DND-41 (cell line): ENCODE measurements around the gene ALKBH5.

Source experiments
- ATAC-seq: fragments of 200-7000 bp; cut with Tn5 transposase; 3 replicates; pipeline ENCODE4 v1.9.1; 2021; ENCODE audit warnings: low read depth; ENCODE audit not compliant: insufficient read depth
- DNase-seq: peaks from one replicate; pipeline ENCODE4 v3.0.0-alpha.2; 2020
- H2AFZ ChIP-seq: 2 replicates; pipeline ENCODE4 v1.6.0; 2012; ENCODE audit warnings: low read depth, low read length
- H3K27ac ChIP-seq: 2 replicates; pipeline ENCODE4 v1.5.1; 2012; ENCODE audit warnings: low read length, inconsistent platforms
- H3K27me3 ChIP-seq: fragments of 200-600 bp; sonication (generic); 2 replicates; pipeline ENCODE4 v1.6.0; 2012; ENCODE audit warnings: low read length, mild to moderate bottlenecking, inconsistent platforms; ENCODE audit not compliant: insufficient read depth, poor library complexity
- H3K36me3 ChIP-seq: 2 replicates; pipeline ENCODE4 v1.5.1; 2012; ENCODE audit warnings: low read length, inconsistent platforms; ENCODE audit not compliant: insufficient read depth
- H3K4me1 ChIP-seq: 2 replicates; pipeline ENCODE4 v1.5.1; 2012; ENCODE audit warnings: mild to moderate bottlenecking, low read length; ENCODE audit not compliant: insufficient read depth
- H3K4me2 ChIP-seq: 2 replicates; pipeline ENCODE4 v1.6.0; 2012; ENCODE audit warnings: mild to moderate bottlenecking, moderate library complexity, low read length, inconsistent platforms; ENCODE audit not compliant: insufficient read depth
- H3K4me3 ChIP-seq, 2 experiments: fragments of 200-600 bp in 1 of 2; shearing (Covaris generic) in 1 of 2; 2 replicates each; pipeline ENCODE4 v1.5.1; 2012 to 2016; ENCODE audit warnings: inconsistent platforms in 2 of 2, low read length in 2 of 2, mild to moderate bottlenecking in 2 of 2, low read depth in 1 of 2, moderate library complexity in 1 of 2
- H3K79me2 ChIP-seq: 2 replicates; pipeline ENCODE4 v1.6.0; 2012; ENCODE audit warnings: low read length, inconsistent platforms; ENCODE audit not compliant: insufficient read depth
- H3K9ac ChIP-seq: 2 replicates; pipeline ENCODE4 v1.6.0; 2012; ENCODE audit warnings: low read depth, mild to moderate bottlenecking, inconsistent platforms, low read length, moderate library complexity
- H3K9me3 ChIP-seq: 2 replicates; pipeline ENCODE4 v1.5.1; 2012; ENCODE audit warnings: low read length, moderate library complexity, mild to moderate bottlenecking, inconsistent platforms; ENCODE audit not compliant: insufficient read depth, severe bottlenecking
- H4K20me1 ChIP-seq: 2 replicates; pipeline ENCODE4 v1.6.0; 2012; ENCODE audit warnings: low read length; ENCODE audit not compliant: insufficient read depth
- CTCF ChIP-seq: IDR thresholded peaks from 2 replicates; pipeline ENCODE4 v1.5.1; 2012; ENCODE audit warnings: borderline replicate concordance, low read length, moderate library complexity, mild to moderate bottlenecking; ENCODE audit not compliant: poor library complexity, severe bottlenecking; ENCODE audit errors: extremely low read depth
- EZH2 ChIP-seq: IDR thresholded peaks from 3 replicates; pipeline ENCODE4 v1.6.1; 2012; ENCODE audit warnings: borderline replicate concordance, low read depth, mild to moderate bottlenecking, moderate library complexity, low read length, inconsistent platforms; ENCODE audit not compliant: severe bottlenecking

The ALKBH5 gene

DNA sequence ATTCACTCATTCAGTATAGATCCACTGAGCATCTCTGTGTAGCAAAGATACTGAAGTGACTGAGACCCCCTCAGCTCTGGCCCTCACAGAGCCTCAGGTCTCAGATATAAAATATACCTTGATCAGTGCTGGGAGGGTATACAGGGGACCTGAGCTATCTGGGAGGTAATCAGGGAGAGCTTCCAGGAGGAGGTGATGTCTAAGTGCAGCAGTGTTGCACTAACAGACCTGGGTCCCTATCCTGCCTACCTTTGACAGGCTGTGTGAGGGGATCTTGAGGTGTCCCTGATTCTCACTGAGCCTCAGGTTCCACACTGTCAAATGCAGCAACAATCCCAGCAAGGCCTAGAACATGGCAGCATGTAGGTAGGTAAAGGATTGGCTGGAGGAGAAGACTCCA is 6.5 kb upstream of the ALKBH5 start:
- Histone ChIP-seq H3K4me1 (peaks cover 8% of the 10 kb centered on the region), H3K27ac (no peak overlapping the region), H3K36me3 (no peaks in the 10 kb centered on the region), H3K27me3 (no peaks in the 10 kb centered on the region), H3K79me2 (0 out of 2 replicates have a peak, but pooled peaks cover 1% of the 10 kb centered on the region), H4K20me1 (no peaks in the 10 kb centered on the region), H3K4me2 (no peak overlapping the region), H3K9ac (no peak overlapping the region), H2AFZ (no peak overlapping the region), H3K9me3 (no peaks in the 10 kb centered on the region), H3K4me3 (no peak overlapping the region)
- TF ChIP-seq CTCF (no peak), EZH2 (no peak)
- DNase-seq (no peak), ATAC-seq (no peak)

- peaks cover 14% of the 10 kb centered on the region for H3K4me1 ChIP-seq
- H3K79me2 ChIP-seq: 0 out of 2 replicates have a peak, but pooled peaks cover 3% of the 10 kb centered on the region
- no peak overlapping the region for H2AFZ ChIP-seq
- no peak overlapping the region for H3K27ac ChIP-seq
- H4K20me1 ChIP-seq: no peaks in the 10 kb centered on the region
- H3K36me3 ChIP-seq: no peaks in the 10 kb centered on the region
- ATAC-seq (no peak), DNase-seq (no peak)
- TF ChIP-seq CTCF (no peak), EZH2 (no peak)
- H3K27me3 ChIP-seq: no peaks in the 10 kb centered on the region
- no peaks in the 10 kb centered on the region for H3K9me3 ChIP-seq
- no peak overlapping the region for H3K4me3 ChIP-seq
- no peak overlapping the region for H3K9ac ChIP-seq
- no peak overlapping the region for H3K4me2 ChIP-seq
Measured at GRCh38 chr17:18177722-18178121, 5.9 kb upstream of the ALKBH5 start.

- ATAC-seq (no peak), DNase-seq (no peak)
- H3K9me3 ChIP-seq: no peaks in the 10 kb centered on the region
- H3K27me3 ChIP-seq: no peaks in the 10 kb centered on the region
- H2AFZ ChIP-seq: no peak overlapping the region
- H3K27ac ChIP-seq: no peak overlapping the region
- peaks cover 14% of the 10 kb centered on the region for H3K4me1 ChIP-seq
- peaks cover 8% of the 10 kb centered on the region for H3K79me2 ChIP-seq
- TF ChIP-seq CTCF (no peak), EZH2 (no peak)
- H3K4me2 ChIP-seq: no peak overlapping the region
- H4K20me1 ChIP-seq: 0 out of 2 replicates have a peak, but pooled peaks cover 3% of the 10 kb centered on the region
- H3K4me3 ChIP-seq: no peak overlapping the region
- no peak overlapping the region for H3K9ac ChIP-seq
- peaks cover under 1% of the 10 kb centered on the region; the same call in 1 of the 2 replicates for H3K36me3 ChIP-seq
Measured at GRCh38 chr17:18179196-18179595, 4.4 kb upstream of the ALKBH5 start.

- H2AFZ ChIP-seq: no peak overlapping the region
- H3K27me3 ChIP-seq: no peaks in the 10 kb centered on the region
- H3K27ac ChIP-seq: no peak overlapping the region
- no peak for ATAC-seq
- H4K20me1 ChIP-seq: peaks cover 9% of the 10 kb centered on the region
- H3K9ac ChIP-seq: no peak overlapping the region
- H3K79me2 ChIP-seq: peaks cover 14% of the 10 kb centered on the region
- DNase-seq: no peak
- no peak overlapping the region for H3K4me3 ChIP-seq
- H3K4me2 ChIP-seq: no peak overlapping the region
- H3K9me3 ChIP-seq: no peaks in the 10 kb centered on the region
- peaks cover 7% of the 10 kb centered on the region; the same call in 1 of the 2 replicates for H3K36me3 ChIP-seq
- TF ChIP-seq CTCF: no peak
- TF ChIP-seq EZH2: no peak
- H3K4me1 ChIP-seq: peaks cover 20% of the 10 kb centered on the region
Measured at GRCh38 chr17:18179804-18180203, 3.8 kb upstream of the ALKBH5 start.
